GM19193 (cell line): ENCODE results near the gene KIRREL3.

ENCODE experiments used
- POLR2A ChIP-seq: IDR thresholded peaks from 4 replicates; pipeline ENCODE4 v1.6.1; 2011; ENCODE audit not compliant: insufficient read depth, insufficient read length; ENCODE audit errors: extremely low read depth

KIRREL3 gene

GRCh38 chr11:126518071-126518971, 482.2 kb downstream of the KIRREL3 start:
- no peak for TF ChIP-seq POLR2A

- TF ChIP-seq POLR2A, result no peak
Measured at GRCh38 chr11:126515501-126515900, 485.1 kb downstream of the KIRREL3 start.

- no peak for TF ChIP-seq POLR2A
Measured at GRCh38 chr11:126514061-126514693, 486.4 kb downstream of the KIRREL3 start.

- TF ChIP-seq POLR2A, result no peak
Measured at GRCh38 chr11:126512741-126513715, 487.5 kb downstream of the KIRREL3 start.

GRCh38 chr11:126512251-126512650, 488.3 kb downstream of the KIRREL3 start:
- TF ChIP-seq POLR2A, result no peak

GRCh38 chr11:126511475-126512115, 489.0 kb downstream of the KIRREL3 start:
- TF ChIP-seq POLR2A, result no peak

GRCh38 chr11:126510621-126511370, 489.8 kb downstream of the KIRREL3 start:
- TF ChIP-seq POLR2A, result no peak

- no peak for TF ChIP-seq POLR2A
Measured at GRCh38 chr11:126507646-126508045, 492.9 kb downstream of the KIRREL3 start.

GRCh38 chr11:126506789-126507188, 493.8 kb downstream of the KIRREL3 start:
- no peak for TF ChIP-seq POLR2A

- TF ChIP-seq POLR2A, result no peak
Measured at GRCh38 chr11:126502982-126503381, 497.6 kb downstream of the KIRREL3 start.

- TF ChIP-seq POLR2A, result no peak
Measured at GRCh38 chr11:126502159-126502558, 498.4 kb downstream of the KIRREL3 start.

GRCh38 chr11:126501641-126502040, 498.9 kb downstream of the KIRREL3 start:
- no peak for TF ChIP-seq POLR2A

GRCh38 chr11:126500981-126501380, 499.6 kb downstream of the KIRREL3 start:
- TF ChIP-seq POLR2A, result no peak
